GM12891 (cell line): ENCODE results near the gene PRKACA.

Experiments used
- PAX5 ChIP-seq: IDR thresholded peaks from 2 replicates; pipeline ENCODE4 v1.6.1; 2011; ENCODE audit warnings: low read length, moderate library complexity, mild to moderate bottlenecking; ENCODE audit not compliant: insufficient read depth, severe bottlenecking
- POLR2A ChIP-seq: IDR thresholded peaks from 2 replicates; pipeline ENCODE4 v1.6.1; 2011; ENCODE audit warnings: low read depth, low read length, control low read depth
- POLR2AphosphoS5 ChIP-seq: IDR thresholded peaks from 2 replicates; pipeline ENCODE4 v1.6.1; 2011; ENCODE audit warnings: low read depth, low read length, control low read depth
- TAF1 ChIP-seq: IDR thresholded peaks from 2 replicates; pipeline ENCODE4 v1.6.1; 2011; ENCODE audit warnings: low read depth, low read length, control low read depth

- no peak for TF ChIP-seq POLR2A
- no peak for TF ChIP-seq TAF1
- no peak for TF ChIP-seq POLR2AphosphoS5
- TF ChIP-seq PAX5: no peak
Measured at GRCh38 chr19:14149509-14149994, 32.0 kb upstream of the PRKACA start.
